GM12864 (cell line): ENCODE data around the gene CLDN3.

ENCODE experiments used
- DNase-seq: peaks from one replicate; pipeline ENCODE4 v3.0.0-alpha.2; 2011; ENCODE audit warnings: low read depth
- H3K4me3 ChIP-seq: 2 replicates; pipeline ENCODE4 v1.5.1; 2011; ENCODE audit warnings: mild to moderate bottlenecking, low read depth, low read length, control low read depth
- TF ChIP-seq, protein P1 (sequence below): IDR thresholded peaks from 2 replicates; pipeline ENCODE4 v1.5.1; 2011; ENCODE audit warnings: low read depth, mild to moderate bottlenecking, moderate library complexity, low read length, control low read depth, inconsistent platforms; ENCODE audit errors: missing control alignments

The CLDN3 gene

GRCh38 chr7:73749931-73750776 is 19.9 kb downstream of the CLDN3 start:
- TF ChIP-seq, protein P1, sequence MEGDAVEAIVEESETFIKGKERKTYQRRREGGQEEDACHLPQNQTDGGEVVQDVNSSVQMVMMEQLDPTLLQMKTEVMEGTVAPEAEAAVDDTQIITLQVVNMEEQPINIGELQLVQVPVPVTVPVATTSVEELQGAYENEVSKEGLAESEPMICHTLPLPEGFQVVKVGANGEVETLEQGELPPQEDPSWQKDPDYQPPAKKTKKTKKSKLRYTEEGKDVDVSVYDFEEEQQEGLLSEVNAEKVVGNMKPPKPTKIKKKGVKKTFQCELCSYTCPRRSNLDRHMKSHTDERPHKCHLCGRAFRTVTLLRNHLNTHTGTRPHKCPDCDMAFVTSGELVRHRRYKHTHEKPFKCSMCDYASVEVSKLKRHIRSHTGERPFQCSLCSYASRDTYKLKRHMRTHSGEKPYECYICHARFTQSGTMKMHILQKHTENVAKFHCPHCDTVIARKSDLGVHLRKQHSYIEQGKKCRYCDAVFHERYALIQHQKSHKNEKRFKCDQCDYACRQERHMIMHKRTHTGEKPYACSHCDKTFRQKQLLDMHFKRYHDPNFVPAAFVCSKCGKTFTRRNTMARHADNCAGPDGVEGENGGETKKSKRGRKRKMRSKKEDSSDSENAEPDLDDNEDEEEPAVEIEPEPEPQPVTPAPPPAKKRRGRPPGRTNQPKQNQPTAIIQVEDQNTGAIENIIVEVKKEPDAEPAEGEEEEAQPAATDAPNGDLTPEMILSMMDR = no peak
- no peak for DNase-seq
- H3K4me3 ChIP-seq = no peak overlapping the region

- no peak for DNase-seq
- TF ChIP-seq, protein P1 = no peak
- H3K4me3 ChIP-seq = no peak overlapping the region
These were observed 23.7 kb downstream of the CLDN3 start for GRCh38 chr7:73746378-73746777.

DNA sequence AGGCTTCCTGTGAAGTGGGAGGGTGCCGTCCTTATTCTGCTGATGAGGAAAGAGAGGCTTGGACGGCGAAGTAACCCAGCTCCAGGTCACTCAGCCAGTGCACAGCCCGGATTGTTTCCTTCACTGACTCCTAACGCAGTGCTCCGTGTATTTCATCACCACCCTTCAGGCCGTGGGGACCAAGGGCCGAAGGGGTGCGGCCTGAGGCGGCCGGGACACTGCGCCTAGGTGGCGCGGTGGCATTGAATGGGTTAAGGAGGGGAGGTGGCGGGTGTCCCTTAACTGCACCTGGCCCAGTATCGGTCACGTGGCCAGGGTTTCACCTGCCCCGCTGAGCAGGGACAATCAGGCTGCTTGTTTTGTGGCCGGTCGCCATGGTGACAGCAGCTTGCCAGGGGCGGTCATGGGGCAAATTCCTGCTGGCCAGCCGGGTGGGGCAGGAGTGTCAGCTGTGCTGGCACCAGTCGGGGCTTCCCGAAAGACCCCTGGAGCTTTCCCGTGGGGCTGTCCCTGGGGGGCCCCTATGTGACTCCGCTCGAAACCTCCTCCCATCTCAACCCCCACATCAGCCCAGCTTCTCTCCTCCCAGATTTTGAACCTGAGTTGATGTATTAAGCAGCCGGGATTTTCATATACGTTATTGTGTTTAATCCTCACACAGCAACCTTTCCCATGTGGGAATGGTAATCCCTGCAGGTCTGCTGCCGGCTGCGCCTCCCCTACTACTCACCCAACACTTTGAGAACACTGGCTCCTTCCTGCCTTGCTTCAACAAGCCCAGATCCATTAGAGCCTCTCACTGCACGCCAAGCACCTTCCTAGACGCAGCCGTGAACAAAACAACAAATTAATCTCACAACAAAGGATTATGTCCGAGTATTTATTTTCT is 27.1 kb downstream of the CLDN3 start:
- TF ChIP-seq, protein P1 = no peak
- no peak for DNase-seq
- H3K4me3 ChIP-seq = no peak overlapping the region

DNA sequence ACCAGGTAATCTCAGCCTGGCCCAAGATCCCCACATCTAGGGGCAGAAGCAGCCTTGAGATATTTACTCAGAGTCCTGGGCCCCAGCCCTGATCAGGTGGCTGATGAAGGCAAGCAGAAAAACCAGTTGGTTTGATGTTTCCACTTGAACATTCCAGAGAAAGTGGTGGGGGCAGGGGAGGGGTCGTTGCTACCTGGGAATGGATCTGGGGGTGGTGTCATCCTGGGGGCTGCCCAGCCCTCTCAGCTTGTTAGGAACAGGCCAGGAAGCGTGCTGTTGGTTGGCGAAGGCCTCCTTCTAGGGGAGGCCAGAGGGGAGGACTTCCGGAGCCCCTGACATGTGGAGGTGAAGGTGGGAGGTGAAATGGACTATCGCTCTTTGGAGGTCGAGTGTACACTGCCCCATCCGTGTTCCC is 27.7 kb downstream of the CLDN3 start:
- TF ChIP-seq, protein P1 = no peak
- no peak overlapping the region for H3K4me3 ChIP-seq
- no peak for DNase-seq

DNA sequence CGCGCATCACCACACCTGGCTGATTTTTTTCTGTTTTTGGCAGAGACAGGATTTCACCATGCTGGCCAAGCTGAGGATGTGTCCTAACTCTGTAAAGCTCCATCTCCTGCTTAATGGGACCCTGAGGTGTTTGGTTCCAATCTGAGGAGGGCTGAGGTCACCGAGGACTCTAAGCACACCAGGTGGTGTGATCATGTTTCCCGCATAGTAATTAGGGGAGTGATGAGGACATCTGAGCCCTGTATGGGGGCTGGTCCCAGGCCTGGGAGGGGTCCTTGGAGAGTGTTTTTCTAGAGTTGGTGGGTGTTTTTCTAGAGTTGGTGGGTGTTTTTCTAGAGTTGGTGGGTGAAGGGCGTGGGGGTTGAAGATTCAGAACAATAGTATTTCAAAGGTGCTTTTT is 28.5 kb downstream of the CLDN3 start:
- no peak overlapping the region for H3K4me3 ChIP-seq
- DNase-seq = no peak
- TF ChIP-seq, protein P1 = no peak

- H3K4me3 ChIP-seq = no peak overlapping the region
- no peak for DNase-seq
- TF ChIP-seq, protein P1 = no peak
These were observed 29.3 kb downstream of the CLDN3 start for GRCh38 chr7:73740771-73741170.
